A673 (cell line): ENCODE data around the gene GM2A. TPM values are rescaled to one million over a fixed set of nuclear protein-coding genes. Genes with fewer than 3 reads are reported as not detected.
"Not testable (repeated sequence)": the region's sequence is repeated elsewhere in the genome, so short reads cannot be mapped to it uniquely, and the experiment has no call there.

ENCODE experiments used
- BruUV-seq: library from RNA; stranded (reverse); fragments of 400-500 nt; replicated peaks from 2 replicates; lab custom pipeline; 2021; lab: Mats Ljungman, UMichigan
- CTCF ChIA-PET: fragments of 300-600 bp; sonication (Branson Sonifier 250); formaldehyde crosslinking; loops from one replicate; lab custom pipeline; 2022; ENCODE audit warnings: antibody characterized with exemption; lab: Charles Lee
- POLR2A ChIA-PET: fragments of 300-600 bp; sonication (Branson Sonifier 250); formaldehyde crosslinking; loops from one replicate; lab custom pipeline; 2022; ENCODE audit warnings: antibody characterized with exemption; ENCODE audit not compliant: low non-redundant PET; lab: Charles Lee
- DNase-seq: peaks from one replicate; pipeline ENCODE4 v3.0.0-alpha.2; 2015; ENCODE audit warnings: low spot score
- H3K27ac ChIP-seq: fragments of 200-600 bp; sonication (generic); 2 replicates; pipeline ENCODE4 v1.5.1; 2016; ENCODE audit warnings: mixed run types, low read depth, mild to moderate bottlenecking, mixed read lengths, antibody characterized with exemption, low read length; ENCODE audit not compliant: poor library complexity, severe bottlenecking
- H3K27me3 ChIP-seq: fragments of 200-600 bp; sonication (generic); replicated peaks from 2 replicates; pipeline ENCODE4 v1.6.1; 2017; ENCODE audit warnings: mixed run types, low read depth, mild to moderate bottlenecking, mixed read lengths, antibody characterized with exemption, low read length; ENCODE audit not compliant: insufficient read depth, poor library complexity
- H3K36me3 ChIP-seq: fragments of 200-600 bp; sonication (generic); 2 replicates; pipeline ENCODE4 v1.6.1; 2016; ENCODE audit warnings: mixed run types, mild to moderate bottlenecking, mixed read lengths, antibody characterized with exemption, low read length; ENCODE audit not compliant: insufficient read depth, poor library complexity, severe bottlenecking
- H3K4me1 ChIP-seq: fragments of 200-600 bp; sonication (generic); 2 replicates; pipeline ENCODE4 v1.6.1; 2017; ENCODE audit warnings: mixed run types, mild to moderate bottlenecking, mixed read lengths, antibody characterized with exemption, low read length; ENCODE audit not compliant: insufficient read depth, poor library complexity, severe bottlenecking
- H3K4me3 ChIP-seq: fragments of 200-600 bp; sonication (generic); 2 replicates; pipeline ENCODE4 v1.5.1; 2016; ENCODE audit warnings: low read depth, mixed run types, mild to moderate bottlenecking, mixed read lengths, low read length; ENCODE audit not compliant: poor library complexity, severe bottlenecking
- H3K9me3 ChIP-seq: fragments of 200-600 bp; sonication (generic); 2 replicates; pipeline ENCODE4 v1.6.1; 2016; ENCODE audit warnings: mixed run types, low read depth, mild to moderate bottlenecking, mixed read lengths, antibody characterized with exemption, low read length; ENCODE audit not compliant: poor library complexity, severe bottlenecking
- EZH2 ChIP-seq: fragments of 200-600 bp; sonication (generic); IDR thresholded peaks from 2 replicates; pipeline ENCODE4 v1.6.1; 2017; ENCODE audit warnings: borderline replicate concordance, low read depth, mild to moderate bottlenecking, mixed read lengths, antibody characterized with exemption, low read length; ENCODE audit not compliant: poor library complexity, severe bottlenecking
- intact Hi-C: fragments of 100-400 bp; cut with micrococcal nuclease; formaldehyde crosslinking; loops from one replicate; pipeline ENCODE4 v1.10.0; 2022; ENCODE audit not compliant: unreplicated experiment
- total RNA-seq: library from RNA; stranded (reverse); gene quantifications from 2 replicates; pipeline ENCODE4 v1.2.3, GENCODE V29; 2021
- TF ChIP-seq, protein P1 (sequence below): fragments of 300-800, 200-600 bp; sonication (generic); conservative IDR thresholded peaks from 2 replicates; pipeline ENCODE4 v1.5.1; 2017; ENCODE audit warnings: low read depth, mild to moderate bottlenecking, antibody characterized with exemption, low read length, moderate library complexity, mixed read lengths

The GM2A gene
- total RNA-seq, 1 experiment from 2014 or later = 3.5 TPM

DNA sequence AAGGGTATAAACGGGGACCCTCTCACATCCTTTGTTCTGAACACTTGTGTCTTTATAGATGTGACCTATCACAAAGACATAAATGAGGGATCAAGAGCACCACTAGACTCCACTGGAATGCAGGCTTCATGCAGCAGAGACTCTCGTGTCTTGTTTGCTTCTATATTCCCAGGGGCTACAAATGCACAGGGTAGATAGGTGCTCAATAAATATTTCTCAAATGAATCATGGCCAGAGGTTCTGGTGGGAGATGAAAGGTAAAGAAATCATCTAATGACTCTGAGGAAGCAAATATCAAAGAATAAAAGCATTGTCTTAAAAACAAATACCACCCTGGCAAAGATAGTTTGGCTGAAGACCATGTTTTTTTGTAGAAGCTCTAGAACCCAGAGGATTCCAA, 44.0 kb downstream of the GM2A start:
- H3K9me3 ChIP-seq = no peaks in the 10 kb centered on the region

DNA sequence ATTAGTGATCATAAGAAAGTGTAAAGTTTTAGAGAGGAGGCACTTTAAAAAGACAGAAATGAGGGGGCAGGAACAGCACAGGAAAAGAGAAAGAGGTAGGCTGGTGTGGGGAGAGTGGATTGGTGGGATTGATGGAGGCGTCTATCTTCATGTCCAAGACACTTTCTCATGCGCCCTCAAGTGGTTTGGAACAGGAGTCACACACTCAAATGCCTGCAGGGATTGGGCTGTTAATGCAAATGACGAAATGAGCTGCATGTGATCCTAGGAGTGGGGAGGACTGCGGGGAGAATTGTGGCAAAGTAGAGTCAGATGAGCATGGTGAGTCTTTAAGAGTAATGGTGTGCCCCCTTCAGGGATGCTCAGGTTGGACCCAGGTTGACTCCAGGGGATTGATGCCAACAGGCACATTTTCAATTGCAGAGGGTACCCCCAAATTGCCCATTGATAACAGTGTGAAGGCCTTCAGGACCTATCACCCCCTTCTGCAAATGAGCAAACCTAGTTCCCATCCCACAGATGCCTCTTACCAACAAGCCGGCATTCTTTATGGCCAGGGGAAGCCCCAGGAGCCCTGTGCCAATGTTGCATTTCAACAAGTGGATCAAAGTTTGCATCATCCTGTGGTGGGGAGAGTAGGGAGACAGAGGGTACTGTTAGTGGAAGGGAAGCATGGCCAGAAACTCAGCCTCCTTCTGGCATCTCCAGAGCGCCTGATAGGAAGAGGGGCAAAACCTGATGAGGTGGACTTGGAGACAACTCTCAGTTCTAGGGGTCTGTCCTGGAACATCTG, 45.3 kb downstream of the GM2A start:
- no peaks in the 10 kb centered on the region for H3K36me3 ChIP-seq
- ChIA-PET CTCF (interaction anchor here (0.6 kb wide), 1 partner anchor 9 kb away, joined by 3 read pairs; no protein-coding TSS in a partner anchor), POLR2A (no interaction called here)
- no peak overlapping the region for H3K27ac ChIP-seq
- H3K27me3 ChIP-seq = peaks cover 6% of the 10 kb centered on the region
- H3K4me3 ChIP-seq = no peak overlapping the region
- intact Hi-C loops = no loop called here
- no peaks in the 10 kb centered on the region for H3K9me3 ChIP-seq
- BruUV-seq = no TSS peak
- H3K4me1 ChIP-seq = no peaks in the 10 kb centered on the region
- TF ChIP-seq EZH2 = no peak
- TF ChIP-seq, protein P1, sequence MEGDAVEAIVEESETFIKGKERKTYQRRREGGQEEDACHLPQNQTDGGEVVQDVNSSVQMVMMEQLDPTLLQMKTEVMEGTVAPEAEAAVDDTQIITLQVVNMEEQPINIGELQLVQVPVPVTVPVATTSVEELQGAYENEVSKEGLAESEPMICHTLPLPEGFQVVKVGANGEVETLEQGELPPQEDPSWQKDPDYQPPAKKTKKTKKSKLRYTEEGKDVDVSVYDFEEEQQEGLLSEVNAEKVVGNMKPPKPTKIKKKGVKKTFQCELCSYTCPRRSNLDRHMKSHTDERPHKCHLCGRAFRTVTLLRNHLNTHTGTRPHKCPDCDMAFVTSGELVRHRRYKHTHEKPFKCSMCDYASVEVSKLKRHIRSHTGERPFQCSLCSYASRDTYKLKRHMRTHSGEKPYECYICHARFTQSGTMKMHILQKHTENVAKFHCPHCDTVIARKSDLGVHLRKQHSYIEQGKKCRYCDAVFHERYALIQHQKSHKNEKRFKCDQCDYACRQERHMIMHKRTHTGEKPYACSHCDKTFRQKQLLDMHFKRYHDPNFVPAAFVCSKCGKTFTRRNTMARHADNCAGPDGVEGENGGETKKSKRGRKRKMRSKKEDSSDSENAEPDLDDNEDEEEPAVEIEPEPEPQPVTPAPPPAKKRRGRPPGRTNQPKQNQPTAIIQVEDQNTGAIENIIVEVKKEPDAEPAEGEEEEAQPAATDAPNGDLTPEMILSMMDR = peak; percentile 51
- peak; percentile 61 for DNase-seq

More for the DNA sequence above, 44.0 kb downstream of the GM2A start:
- ChIA-PET POLR2A (no interaction called here), CTCF (no interaction called here)
- no peaks in the 10 kb centered on the region for H3K36me3 ChIP-seq
- no peak for TF ChIP-seq EZH2
- TF ChIP-seq, protein P1 = no peak
- H3K27me3 ChIP-seq = peaks cover 5% of the 10 kb centered on the region
- intact Hi-C loops = no loop called here
- H3K4me3 ChIP-seq = no peak overlapping the region
- BruUV-seq = no TSS peak
- H3K27ac ChIP-seq = no peak overlapping the region
- DNase-seq = no peak
- no peaks in the 10 kb centered on the region for H3K4me1 ChIP-seq

DNA sequence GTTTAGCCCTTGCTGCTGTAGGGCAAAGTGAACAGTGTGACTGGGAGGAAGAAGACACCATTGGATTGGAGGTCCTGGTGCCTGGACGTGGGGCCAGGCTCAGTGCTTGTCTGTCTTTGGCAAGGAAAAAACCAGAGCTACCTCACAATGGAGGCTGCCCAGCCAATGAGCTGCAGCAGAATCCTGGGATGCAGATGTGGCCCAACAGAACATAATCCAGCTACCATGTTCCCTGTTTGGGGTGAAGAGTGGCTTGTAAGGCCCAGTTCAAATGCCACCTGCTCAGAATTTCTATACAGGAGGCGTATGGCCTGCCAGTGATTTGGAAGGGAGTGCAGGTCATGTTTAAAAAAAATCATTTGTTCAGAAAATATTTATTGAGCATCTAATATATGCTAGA, 50.7 kb downstream of the GM2A start, which contains the start of gene SLC36A3:
Gene SLC36A3 (minus strand): TSS at position 101 of the 400 bp plus-strand sequence. CDS start 412 bp downstream, outside the sequence.
- Histone ChIP-seq H3K27me3 (peaks cover 7% of the 10 kb centered on the region), H3K36me3 (no peaks in the 10 kb centered on the region), H3K4me1 (no peaks in the 10 kb centered on the region), H3K27ac (no peak within 1 kb of the TSS), H3K9me3 (no peaks in the 10 kb centered on the region), H3K4me3 (no peak within 1 kb of the TSS)
- ChIA-PET CTCF (interaction anchor here (1.9 kb wide), 1 partner anchor 13 kb away, joined by 6 read pairs; no protein-coding TSS in a partner anchor), POLR2A (no interaction called here)
- intact Hi-C loops = no loop called here
- TF ChIP-seq, protein P1 = no peak
- no peak for TF ChIP-seq EZH2
- no TSS peak for BruUV-seq
- no peak for DNase-seq

DNA sequence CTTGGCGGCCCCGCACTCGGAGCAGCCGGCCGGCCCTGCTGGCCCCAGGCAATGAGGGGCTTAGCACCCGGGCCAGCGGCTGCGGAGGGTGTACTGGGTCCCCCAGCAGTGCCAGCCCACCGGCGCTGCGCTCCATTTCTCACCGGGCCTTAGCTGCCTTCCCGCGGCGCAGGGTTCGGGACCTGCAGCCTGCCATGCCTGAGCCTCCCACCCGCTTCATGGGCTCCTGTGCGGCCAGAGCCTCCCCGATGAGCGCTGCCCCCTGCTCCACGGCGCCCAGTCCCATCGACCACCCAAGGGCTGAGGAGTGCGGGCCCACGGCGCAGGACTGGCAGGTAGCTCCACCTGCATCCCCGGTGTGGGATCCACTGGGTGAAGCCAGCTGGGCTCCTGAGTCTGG, 56.3 kb downstream of the GM2A start:
- CTCF ChIA-PET = not testable (repeated sequence)

DNA sequence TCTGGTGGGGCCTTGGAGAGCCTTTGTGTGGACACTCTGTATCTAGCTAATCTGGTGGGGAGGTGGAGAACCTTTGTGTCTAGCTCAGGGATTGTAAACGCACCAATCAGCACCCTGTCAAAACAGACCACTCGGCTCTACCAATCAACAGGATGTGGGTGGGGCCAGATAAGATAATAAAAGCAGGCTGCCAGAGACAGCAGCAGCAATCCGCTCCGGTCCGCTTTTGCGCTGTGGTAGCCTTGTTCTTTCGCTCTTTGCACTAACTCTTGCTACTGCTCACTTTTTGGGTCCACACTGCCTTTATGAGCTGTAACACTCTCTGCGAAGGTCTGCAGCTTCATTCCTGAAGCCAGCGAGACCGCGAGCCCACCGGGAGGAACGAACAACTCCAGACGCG, 56.8 kb downstream of the GM2A start:
- intact Hi-C loops = loop anchor here (10.0 kb wide), 1 partner anchor 345 kb away; no protein-coding TSS in a partner anchor
- H3K4me1 ChIP-seq, H3K9me3 ChIP-seq, H3K27ac ChIP-seq, CTCF ChIA-PET, POLR2A ChIA-PET, DNase-seq, H3K4me3 ChIP-seq, H3K27me3 ChIP-seq, BruUV-seq, H3K36me3 ChIP-seq: not testable (repeated sequence)

More for the DNA sequence above, 56.3 kb downstream of the GM2A start:
- H3K27me3 ChIP-seq, POLR2A ChIA-PET, H3K36me3 ChIP-seq, DNase-seq, H3K9me3 ChIP-seq, intact Hi-C loops, BruUV-seq, H3K4me1 ChIP-seq, H3K27ac ChIP-seq, H3K4me3 ChIP-seq: not testable (repeated sequence)
